ENCODE results near the gene IFNAR2. TPM values are rescaled to one million over a fixed set of nuclear protein-coding genes. Genes with fewer than 3 reads are reported as not detected.

IFNAR2 gene
- polyA plus RNA-seq, 1 of the 3 experiments (the other 2 are of a cell fraction) = 10.4 TPM

DNA sequence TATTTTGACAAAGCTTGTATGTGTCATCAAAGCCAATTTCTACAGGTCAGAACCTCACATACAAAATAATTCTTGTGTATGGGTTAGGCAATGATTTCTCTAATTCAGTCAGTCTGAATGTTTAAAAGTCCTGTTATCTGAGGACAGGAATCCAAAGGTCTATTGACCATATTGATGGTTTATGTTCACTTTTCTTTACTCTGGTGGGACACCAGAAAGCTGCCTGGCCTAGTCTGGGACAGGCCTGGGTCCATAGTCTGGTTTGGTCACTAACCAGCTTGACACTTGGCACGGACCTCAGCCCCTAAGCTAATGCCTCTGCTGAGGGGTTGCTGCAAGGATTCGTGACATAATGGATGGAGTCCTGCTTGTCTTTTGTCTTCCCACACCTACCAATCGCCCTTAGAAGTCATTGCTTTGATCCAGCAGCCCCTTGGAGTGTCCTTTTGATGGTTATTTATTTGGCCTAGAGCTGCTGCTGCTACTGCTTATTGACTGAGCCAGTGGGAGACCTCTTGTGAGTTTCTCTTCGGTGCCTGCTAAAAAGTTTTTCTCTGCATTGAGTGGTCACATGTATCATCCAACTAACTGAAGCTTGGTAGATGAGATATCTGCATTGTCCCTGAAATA lies 15.7 kb downstream of the IFNAR2 start:
- no peak overlapping the region for H3K4me3 ChIP-seq (ENCODE audit: low read depth in 2 of 2, low read length in 1 of 2)
- POLR2A ChIA-PET = no interaction called here
- H3K4me1 ChIP-seq (ENCODE audit: control insufficient read depth in 1 of 2, insufficient read depth in 2 of 2, low read depth in 1 of 2, low read length in 1 of 2) = no peaks in the 10 kb centered on the region; a peak in 1 of 4 replicates
- 96% methylated on average over 4 of the region's 4 CpGs for WGBS (ENCODE audit: low lambda C conversion rate)
- no peaks in the 10 kb centered on the region for H3K9me3 ChIP-seq
- no peaks in the 10 kb centered on the region for H3K27me3 ChIP-seq (ENCODE audit: insufficient read depth)
- no peak overlapping the region for H3K4me2 ChIP-seq
- TF ChIP-seq MXI1 (IDR thresholded peaks at IDR 0.05; ENCODE audit: low read depth, low read length) (no peak), NFIC (IDR thresholded peaks at IDR 0.05; ENCODE audit: borderline replicate concordance) (no peak)
- no peak overlapping the region for H3K27ac ChIP-seq (ENCODE audit: low read depth in 2 of 2, low read length in 1 of 2)
- H3F3A ChIP-seq (replicated peaks; ENCODE audit: insufficient read depth) = no peaks in the 10 kb centered on the region
- H4K20me1 ChIP-seq (ENCODE audit: insufficient read depth) = no peaks in the 10 kb centered on the region
- no peak for DNase-seq
- no peak overlapping the region for H3K9ac ChIP-seq
- peaks cover 1% of the 10 kb centered on the region; the same call in 1 of the 2 replicates for H3K79me2 ChIP-seq (ENCODE audit: insufficient read depth)
- H2AFZ ChIP-seq (ENCODE audit: low read depth) = no peak overlapping the region
- CTCF ChIA-PET = interaction anchor here (1.0 kb wide), 1 partner anchor 200 kb away, joined by 3 read pairs; no protein-coding TSS in a partner anchor
- no peaks in the 10 kb centered on the region for H3K9me2 ChIP-seq
- H3K36me3 ChIP-seq (replicated peaks in 1 of 2; ENCODE audit: control insufficient read depth in 1 of 2, insufficient read depth in 2 of 2, low read length in 1 of 2) = peaks cover 29 to 37% of the 10 kb centered on the region in 2 experiments

- no peak overlapping the region for H3K27ac ChIP-seq (ENCODE audit: low read depth in 2 of 2, low read length in 1 of 2)
- WGBS (ENCODE audit: low lambda C conversion rate) = 97% methylated on average over 5 of the region's 5 CpGs
- H3K4me1 ChIP-seq (ENCODE audit: control insufficient read depth in 1 of 2, insufficient read depth in 2 of 2, low read depth in 1 of 2, low read length in 1 of 2) = no peaks in the 10 kb centered on the region; a peak in 1 of 4 replicates
- H3K9me2 ChIP-seq = no peaks in the 10 kb centered on the region
- POLR2A ChIA-PET = no interaction called here
- no peak overlapping the region for H3K9ac ChIP-seq
- CTCF ChIA-PET = no interaction called here
- H3F3A ChIP-seq (replicated peaks; ENCODE audit: insufficient read depth) = no peaks in the 10 kb centered on the region
- DNase-seq = no peak
- H3K79me2 ChIP-seq (ENCODE audit: insufficient read depth) = no peaks in the 10 kb centered on the region
- no peaks in the 10 kb centered on the region for H4K20me1 ChIP-seq (ENCODE audit: insufficient read depth)
- TF ChIP-seq RCOR1 (IDR thresholded peaks at IDR 0.05; ENCODE audit: low read length) (no peak), SIN3A (IDR thresholded peaks at IDR 0.05; ENCODE audit: borderline replicate concordance, low read depth, low read length) (no peak), CTCF (IDR thresholded peaks at IDR 0.05) (no peak), POLR2AphosphoS5 (IDR thresholded peaks at IDR 0.05; ENCODE audit: low read depth, low read length) (no peak), GATA2 (CRISPR knock-in tag; IDR thresholded peaks at IDR 0.05) (no peak), RAD21 (IDR thresholded peaks at IDR 0.05; ENCODE audit: low read length) (no peak), NRF1 (IDR thresholded peaks at IDR 0.05; ENCODE audit: low read depth, low read length) (no peak)
- no peaks in the 10 kb centered on the region for H3K9me3 ChIP-seq
- no peak overlapping the region for H2AFZ ChIP-seq (ENCODE audit: low read depth)
- H3K27me3 ChIP-seq (ENCODE audit: insufficient read depth) = no peaks in the 10 kb centered on the region
- no peak overlapping the region for H3K4me3 ChIP-seq (ENCODE audit: low read depth in 2 of 2, low read length in 1 of 2)
- H3K4me2 ChIP-seq = no peak overlapping the region
- H3K36me3 ChIP-seq (replicated peaks in 1 of 2; ENCODE audit: control insufficient read depth in 1 of 2, insufficient read depth in 2 of 2, low read length in 1 of 2) = peaks cover 32 to 45% of the 10 kb centered on the region in 2 experiments
Measured at GRCh38 chr21:33246506-33246905, 16.8 kb downstream of the IFNAR2 start.

- no peak overlapping the region for H3K4me3 ChIP-seq (ENCODE audit: low read depth in 2 of 2, low read length in 1 of 2)
- H3K27me3 ChIP-seq (ENCODE audit: insufficient read depth) = no peaks in the 10 kb centered on the region
- no peak overlapping the region for H3K9ac ChIP-seq
- no peaks in the 10 kb centered on the region for H3K9me2 ChIP-seq
- POLR2A ChIA-PET = no interaction called here
- H3K79me2 ChIP-seq (ENCODE audit: insufficient read depth) = no peaks in the 10 kb centered on the region
- no peaks in the 10 kb centered on the region for H3F3A ChIP-seq (replicated peaks; ENCODE audit: insufficient read depth)
- no peak overlapping the region for H3K4me2 ChIP-seq
- no peak overlapping the region for H2AFZ ChIP-seq (ENCODE audit: low read depth)
- DNase-seq = no peak
- no peaks in the 10 kb centered on the region for H3K9me3 ChIP-seq
- no peak overlapping the region for H3K27ac ChIP-seq (ENCODE audit: low read depth in 2 of 2, low read length in 1 of 2)
- peaks cover 34 to 47% of the 10 kb centered on the region in 2 experiments for H3K36me3 ChIP-seq (replicated peaks in 1 of 2; ENCODE audit: control insufficient read depth in 1 of 2, insufficient read depth in 2 of 2, low read length in 1 of 2)
- WGBS (ENCODE audit: low lambda C conversion rate) = 93% methylated on average over 7 of the region's 7 CpGs
- CTCF ChIA-PET = no interaction called here
- H4K20me1 ChIP-seq (ENCODE audit: insufficient read depth) = no peaks in the 10 kb centered on the region
- H3K4me1 ChIP-seq (ENCODE audit: control insufficient read depth in 1 of 2, insufficient read depth in 2 of 2, low read depth in 1 of 2, low read length in 1 of 2) = no peaks in the 10 kb centered on the region; a peak in 1 of 4 replicates
- TF ChIP-seq TCF12 (IDR thresholded peaks at IDR 0.05) (no peak), SIN3A (IDR thresholded peaks at IDR 0.05; ENCODE audit: borderline replicate concordance, low read depth, low read length) (no peak), RAD21 (IDR thresholded peaks at IDR 0.05; ENCODE audit: low read length) (no peak), RCOR1 (IDR thresholded peaks at IDR 0.05; ENCODE audit: low read length) (no peak), MXI1 (IDR thresholded peaks at IDR 0.05; ENCODE audit: low read depth, low read length) (no peak), FOSL2 (IDR thresholded peaks at IDR 0.05; ENCODE audit: borderline replicate concordance, low read depth) (no peak), NFIC (IDR thresholded peaks at IDR 0.05; ENCODE audit: borderline replicate concordance) (no peak), YY1 (IDR thresholded peaks at IDR 0.05; ENCODE audit: low read depth) (no peak), POLR2AphosphoS5 (IDR thresholded peaks at IDR 0.05; ENCODE audit: low read depth, low read length) (no peak), EZH2phosphoT487 (IDR thresholded peaks at IDR 0.05; ENCODE audit: borderline replicate concordance, low read depth) (no peak), REST (IDR thresholded peaks at IDR 0.05; ENCODE audit: low read depth, low read length) (no peak)
Measured at GRCh38 chr21:33246963-33247362, 17.2 kb downstream of the IFNAR2 start.

Data from SK-N-SH (cell line).